Stimulated activated CD4-positive, alpha-beta T cell treated with anti-CD3 and anti-CD28 coated beads, Interleukin-4, amount 100 ng/mL, for 48 hours (primary cell): ENCODE measurements around the gene SNAPC4.
A peak's percentile ranks its signal among the peaks of the same experiment; 100 is the strongest.

Experiments used
- DNase-seq, 2 donors: peaks; one replicate each; pipeline ENCODE4 v3.0.0-alpha.2; 2020; ENCODE audit warnings: low read depth in 2 of 2

SNAPC4 gene

DNA sequence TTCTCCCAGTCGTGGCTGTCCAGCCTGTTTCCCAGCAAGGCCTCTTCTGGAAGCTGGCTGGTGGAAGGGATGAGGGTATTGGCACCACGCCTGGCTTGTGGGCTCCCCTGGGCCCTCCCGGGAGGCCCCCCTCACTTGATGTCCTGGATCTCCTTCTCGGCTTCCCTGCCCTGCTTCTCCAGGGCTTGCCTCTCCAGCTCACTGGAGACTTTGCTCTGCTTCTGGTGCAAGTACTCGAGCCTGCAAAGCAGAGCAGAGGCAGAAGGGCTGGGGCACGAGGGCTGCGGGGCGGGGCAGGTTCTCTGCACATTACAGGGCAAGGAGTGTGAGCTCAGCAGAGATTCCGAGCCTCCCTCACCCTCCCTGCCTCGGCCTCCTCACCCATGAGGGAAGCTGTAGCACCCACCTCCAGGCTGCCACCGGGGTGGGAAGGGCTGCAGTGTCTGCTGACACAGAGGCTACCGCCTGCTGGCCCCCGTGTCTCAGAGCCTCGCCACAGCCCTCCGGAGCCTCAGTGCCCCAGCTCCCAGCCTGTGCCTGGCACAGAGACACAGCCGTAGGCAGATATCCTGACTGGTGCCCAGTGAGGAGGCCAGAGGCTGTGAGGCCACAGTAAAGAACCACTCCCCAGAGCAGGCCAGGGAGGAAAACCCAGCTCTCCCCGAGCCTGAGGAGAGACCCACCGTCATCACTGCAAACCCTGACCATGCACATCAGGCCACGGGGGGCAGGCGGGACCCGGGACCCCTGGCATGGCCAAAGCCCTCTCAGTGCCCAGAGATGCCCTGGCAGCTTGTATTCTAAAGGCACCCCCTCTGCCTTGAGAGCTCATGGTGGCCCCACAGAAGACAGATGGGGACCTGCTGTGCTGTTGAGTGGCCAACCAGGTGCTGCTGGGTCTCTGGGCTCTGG, 7.2 kb downstream of the SNAPC4 start:
- no peak for DNase-seq

DNA sequence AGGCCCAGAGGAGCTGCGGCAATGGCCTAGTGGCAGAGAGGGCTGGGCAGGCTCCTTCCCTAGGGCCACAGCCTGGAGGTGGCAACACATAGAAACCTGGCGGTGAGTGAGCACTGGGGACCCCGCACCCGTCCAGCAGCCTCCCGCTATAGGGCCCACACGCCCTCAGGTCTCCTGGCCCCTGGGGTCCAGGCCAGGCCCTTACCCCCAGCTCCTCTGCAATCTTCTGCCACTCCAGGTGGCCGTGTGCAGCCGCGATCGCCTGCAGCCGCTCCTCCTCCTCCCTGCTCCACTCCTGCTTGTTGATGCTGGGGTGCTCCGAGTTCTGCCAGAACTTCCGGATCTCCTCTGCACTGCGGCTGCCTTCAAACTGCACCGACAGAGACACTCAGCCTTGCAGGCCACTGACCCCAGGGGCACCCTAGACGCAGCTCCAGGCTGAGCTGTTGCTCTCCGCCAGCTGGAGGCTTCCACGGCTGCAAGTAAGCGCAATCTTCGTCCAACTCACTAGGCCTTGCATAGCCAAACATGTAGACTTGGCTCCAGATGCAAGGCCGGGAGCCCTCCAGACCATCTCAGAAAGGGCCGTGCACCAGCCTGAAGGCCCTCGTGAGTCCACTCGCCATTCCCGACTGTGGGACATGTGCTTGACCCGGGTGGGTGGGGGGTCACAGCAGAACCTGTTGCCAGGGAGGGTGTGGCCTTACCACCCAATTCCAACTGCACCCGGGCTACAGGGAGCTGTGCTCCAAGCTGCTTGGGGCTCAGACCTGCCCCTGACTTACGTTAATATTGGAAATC, 8.0 kb downstream of the SNAPC4 start:
- DNase-seq: no peak

DNA sequence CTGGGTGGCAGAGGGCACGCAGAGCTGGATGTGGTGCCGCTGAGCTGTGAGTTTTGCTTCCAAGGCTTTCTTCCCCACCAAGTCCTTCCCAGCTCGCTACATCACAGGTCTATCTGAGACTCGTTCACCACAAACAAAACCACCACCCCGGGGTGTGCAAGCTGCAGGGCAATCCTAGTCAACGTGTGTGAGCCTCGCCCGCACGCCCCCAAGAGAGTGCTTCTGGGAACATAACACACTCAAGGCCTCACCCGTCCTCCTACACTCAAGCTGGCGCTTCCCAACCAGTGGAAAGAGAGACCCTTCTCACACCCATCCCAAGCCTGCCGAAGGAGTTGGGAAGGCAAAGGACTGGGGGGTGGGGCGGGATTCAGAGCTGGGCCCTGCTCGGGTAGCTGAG, 10.6 kb downstream of the SNAPC4 start:
- no peak for DNase-seq

DNA sequence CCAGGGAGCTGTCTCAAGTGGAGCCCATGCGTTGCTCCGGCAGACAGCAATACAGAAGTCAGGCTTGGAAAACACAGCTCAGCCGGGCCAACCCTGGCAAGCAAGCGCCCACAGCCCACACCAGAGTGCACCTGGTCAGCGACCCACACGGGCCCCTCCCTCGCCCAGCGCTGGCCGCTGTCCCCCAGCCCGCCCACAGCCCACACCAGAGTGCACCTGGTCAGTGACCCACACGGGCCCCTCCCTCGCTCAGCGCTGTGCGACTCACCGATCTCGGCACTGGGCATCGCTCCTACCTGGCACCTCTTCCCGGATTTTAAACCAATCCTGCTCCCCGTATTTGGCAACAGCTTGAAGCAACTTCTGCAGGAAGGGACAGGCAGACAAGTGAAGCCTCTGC, 12.8 kb downstream of the SNAPC4 start:
- no peak for DNase-seq

DNA sequence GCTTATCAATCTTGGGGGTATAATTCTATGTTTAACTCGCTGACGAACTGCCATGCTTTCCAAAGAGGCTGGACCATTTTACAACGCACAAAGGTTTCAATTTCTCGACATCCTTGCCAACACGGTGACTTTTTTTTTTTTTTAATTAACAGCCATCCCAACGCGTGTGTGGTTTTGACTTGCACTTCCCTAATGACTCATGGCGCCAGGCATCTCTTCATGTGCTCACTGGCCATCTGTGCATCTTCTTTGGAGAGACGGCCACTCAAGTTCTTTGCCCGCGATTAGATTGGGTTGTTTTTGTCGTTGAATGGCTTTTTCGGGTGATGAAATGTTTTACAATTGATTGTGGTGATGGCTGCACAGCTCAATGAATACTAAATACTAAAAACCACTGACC, 14.0 kb downstream of the SNAPC4 start:
- DNase-seq: no peak

DNA sequence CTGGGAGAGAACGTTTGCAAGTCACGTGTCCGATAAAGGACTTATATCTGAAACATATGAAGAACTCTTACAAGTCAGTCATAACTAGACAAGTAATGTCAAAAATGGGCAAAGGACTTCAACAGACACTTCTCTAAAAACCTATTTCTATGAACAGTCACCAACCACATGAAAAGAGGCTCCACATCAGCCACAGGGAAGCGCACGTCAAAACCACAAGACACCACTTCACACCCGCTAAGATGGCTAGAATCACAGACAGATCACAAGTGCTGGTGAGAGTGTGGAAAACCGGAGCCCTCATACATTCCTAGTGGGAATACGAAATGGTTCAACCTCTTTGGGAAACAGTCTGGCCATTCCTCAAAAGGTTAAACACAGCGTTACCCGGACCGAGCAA, 15.0 kb downstream of the SNAPC4 start:
- DNase-seq: peak in 1 of 2 donors; percentile 28

DNA sequence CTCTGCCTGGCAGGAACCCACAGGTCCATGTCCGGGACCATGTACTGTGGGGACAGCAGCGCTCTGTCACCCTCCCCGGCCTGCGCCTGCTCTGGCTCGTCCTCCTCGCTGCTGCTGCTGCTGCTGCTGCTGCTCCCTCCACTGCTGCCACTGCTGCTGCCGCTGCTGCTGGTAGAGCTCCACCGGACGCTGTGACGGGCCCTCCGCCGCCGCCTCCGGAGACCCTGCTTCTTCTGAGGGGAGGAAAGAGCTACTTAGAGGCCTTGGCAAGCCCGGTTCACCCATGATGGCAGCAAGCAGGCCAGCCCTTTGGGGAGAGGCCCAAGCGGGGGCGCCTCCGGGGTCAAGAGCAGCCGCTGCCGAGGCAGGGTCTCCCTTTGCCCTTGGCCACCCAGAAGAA, 16.5 kb downstream of the SNAPC4 start:
- no peak for DNase-seq

DNA sequence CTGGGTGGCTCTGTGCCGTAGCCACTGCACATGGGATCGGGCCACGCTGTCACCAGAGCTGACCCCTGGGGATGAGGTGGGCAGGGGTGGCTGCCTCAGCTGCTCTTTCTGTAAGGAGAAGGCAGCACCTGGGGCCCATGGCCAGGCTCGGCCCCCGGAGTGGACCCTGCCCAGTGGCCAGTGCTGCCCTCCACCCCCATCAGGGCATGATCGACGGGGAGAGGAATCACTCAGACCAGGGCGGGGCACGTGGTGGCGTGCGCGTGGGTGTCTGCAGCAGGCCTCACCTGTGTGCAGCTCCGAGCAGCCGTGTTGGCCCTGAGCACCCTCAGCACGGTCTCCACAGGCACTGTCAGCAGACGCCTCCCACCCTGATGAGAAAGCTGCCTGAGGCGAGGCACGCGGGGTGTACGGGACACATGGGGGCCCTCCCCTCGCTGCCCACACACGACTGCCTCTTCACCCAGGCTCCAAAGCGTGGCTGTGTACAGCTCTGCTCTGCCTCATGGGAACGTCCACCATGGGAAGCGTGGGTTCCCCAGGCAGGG, 17.9 kb downstream of the SNAPC4 start:
- no peak for DNase-seq

DNA sequence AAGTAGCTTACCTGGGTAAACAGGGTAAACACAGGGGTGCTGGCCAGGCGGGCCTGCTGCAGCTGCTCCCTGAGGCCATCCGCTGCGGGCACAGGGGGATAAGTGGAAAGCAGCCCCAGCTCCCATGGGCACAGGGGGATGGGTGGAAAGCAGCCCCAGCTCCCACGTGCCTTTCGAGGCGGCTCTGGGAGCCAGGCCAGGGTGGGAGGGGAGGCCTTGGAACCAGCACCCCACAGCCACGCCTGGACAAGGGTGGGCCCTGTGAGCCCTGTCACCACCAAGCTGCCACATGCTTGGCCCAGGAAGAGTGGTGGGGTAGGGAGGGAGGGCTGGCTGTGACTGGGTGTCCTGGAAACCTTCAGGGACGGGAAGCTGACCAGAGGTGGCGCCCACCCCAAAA, 18.7 kb downstream of the SNAPC4 start:
- no peak for DNase-seq

DNA sequence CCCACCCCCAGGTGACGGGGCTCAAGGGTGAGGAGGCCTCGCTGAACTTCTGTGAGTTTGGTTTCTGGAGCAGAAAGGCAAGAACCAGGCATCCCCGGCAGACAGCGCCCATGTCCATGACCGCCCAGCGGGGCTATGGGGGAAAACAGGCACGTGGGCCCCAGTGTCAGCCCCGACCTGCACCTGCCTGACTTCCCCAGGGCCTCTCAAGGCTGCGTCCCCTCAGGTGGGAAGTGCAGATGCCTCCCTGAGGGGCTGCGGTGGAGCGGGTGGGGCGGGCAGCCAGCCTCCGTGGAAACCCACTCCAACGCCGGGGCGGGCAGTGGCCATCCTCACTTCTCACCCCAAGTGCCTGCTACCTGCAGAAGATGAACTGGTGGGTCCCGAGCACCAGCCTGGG, 19.6 kb downstream of the SNAPC4 start:
- no peak for DNase-seq

DNA sequence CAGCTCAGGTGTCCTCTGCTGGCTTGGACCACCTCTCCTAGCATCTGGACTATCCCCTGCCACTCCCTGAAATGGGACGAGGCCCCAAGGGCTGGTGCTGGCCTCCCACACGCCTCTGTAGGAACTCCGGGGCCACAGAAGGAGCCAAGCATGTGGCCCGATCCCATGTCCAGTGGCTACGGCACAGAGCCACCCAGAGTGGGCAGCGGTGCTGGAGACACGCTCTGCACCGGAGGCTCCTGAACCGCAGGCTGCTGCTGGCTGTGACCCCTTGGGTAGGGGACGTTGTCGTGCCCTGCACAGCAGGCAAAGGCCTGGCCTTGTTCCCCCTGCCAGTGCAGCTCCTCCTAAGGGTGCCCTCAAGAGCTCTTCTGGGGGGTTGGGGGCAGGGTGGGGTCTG, 20.1 kb downstream of the SNAPC4 start:
- DNase-seq: no peak

DNA sequence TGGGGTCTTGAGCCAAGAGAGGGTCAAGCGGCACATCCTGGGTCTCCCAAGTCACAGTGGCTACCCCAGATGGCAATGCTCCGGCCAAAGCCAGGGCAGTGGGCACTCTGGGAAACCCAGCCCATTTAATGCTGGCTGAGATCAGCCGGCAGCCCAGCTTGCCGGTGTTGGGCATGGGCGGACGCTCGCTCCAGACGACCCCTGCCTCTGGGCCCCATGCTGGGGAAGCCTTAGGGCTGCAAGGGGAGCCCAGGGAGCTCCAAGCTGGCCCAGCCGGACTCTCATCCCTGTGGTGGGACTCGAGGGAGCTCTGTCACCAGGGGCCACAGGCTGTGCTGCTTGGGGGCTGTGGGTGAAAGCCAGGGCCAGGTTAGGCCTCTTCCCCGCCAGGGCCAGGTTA, 20.6 kb downstream of the SNAPC4 start:
- DNase-seq: no peak

DNA sequence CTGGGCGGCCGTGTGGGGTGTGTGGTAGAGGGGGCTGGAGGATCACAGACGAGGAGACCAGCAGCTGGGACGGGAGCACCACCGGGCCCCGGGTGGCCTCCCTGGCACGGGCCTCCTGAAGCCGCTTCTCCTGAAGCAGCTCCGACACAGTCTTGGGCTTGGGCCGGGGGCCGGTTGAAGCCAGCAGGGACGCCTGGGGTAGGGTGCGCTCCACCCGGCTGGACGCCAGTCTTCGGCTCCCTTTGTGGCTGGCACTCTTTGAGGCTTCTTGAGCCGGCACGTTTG, 21.0 kb downstream of the SNAPC4 start:
- no peak for DNase-seq

DNA sequence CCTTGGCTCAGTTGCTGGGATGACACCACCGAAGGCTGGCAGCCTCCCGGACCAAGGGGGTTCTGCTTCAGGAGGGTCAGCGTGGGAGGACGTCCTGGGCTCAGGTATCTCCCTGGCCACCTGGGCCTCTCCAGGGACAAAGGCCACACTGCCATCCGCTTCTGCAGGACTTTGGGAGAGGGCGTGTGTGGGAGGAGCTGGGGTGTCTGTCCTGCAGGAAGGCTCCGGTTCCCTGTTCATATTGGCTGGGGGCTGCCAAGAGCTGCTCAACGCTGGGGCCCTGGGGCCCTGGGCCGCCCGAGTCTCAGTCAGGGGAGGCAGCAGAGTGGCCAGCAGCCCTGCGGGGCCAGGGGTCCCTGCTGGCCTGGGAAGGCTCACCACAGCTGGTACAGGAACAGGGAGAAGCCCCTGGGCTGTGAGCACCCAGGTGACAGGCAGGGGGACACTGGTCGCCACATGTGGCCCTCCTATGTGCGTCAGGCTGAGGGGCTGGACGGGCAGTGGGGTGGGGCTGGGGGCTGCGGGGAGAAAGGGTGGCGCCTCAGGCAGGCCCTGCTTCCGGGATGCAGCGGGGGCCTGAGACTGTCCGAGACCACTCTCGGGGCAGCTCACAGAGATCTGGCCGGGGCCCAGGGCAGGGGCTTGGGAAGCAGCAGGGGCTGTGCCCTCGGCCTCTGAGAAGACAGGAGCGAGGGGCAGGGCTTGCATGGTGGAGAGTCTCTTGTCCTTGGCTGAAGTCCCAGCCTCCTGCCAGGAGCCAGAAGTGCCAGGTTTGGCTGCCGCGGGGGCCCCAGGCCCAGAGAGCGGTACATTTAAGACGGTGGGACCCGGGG, 21.6 kb downstream of the SNAPC4 start:
- no peak for DNase-seq

DNA sequence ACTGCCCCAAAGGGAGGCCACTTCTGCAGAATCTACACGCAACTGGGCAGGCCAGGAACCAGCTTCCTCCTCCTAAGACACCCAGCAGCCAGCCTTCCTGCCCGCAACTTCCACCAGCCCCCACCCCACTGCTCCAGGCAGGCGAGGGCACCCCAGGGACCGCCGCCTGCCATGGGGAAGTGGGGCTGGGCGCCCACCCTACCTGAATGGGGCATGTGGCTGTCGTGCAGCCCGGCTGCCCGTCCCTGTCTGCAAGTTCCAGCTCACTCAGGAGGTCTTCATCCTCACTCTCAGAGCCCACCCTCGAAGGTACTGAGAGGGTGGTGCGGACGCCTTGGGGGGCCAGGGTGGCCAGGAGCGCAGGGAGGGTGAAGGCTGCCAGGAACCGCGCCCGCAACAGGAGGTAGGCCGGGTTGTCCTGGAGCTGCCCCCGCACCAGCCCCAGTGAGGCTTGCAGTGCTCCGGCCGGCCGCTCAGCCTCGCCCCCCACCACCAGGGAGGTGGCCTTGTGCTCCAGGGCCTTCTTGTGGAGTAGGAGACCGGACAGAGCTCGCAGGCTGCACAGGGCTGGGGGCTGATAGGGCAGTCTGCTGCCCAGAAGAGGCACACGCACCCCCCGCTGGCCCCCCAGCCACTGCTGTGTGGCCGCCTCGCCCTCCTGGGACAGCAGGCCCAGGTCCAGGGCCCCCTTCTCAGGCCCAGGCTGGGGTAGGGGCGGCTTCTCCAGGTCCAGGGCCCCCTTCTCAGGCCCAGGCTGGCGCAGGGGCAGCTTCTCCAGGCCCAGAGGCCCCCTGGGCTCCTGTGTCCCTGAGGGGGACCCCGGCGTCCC, 22.4 kb downstream of the SNAPC4 start:
- no peak for DNase-seq

DNA sequence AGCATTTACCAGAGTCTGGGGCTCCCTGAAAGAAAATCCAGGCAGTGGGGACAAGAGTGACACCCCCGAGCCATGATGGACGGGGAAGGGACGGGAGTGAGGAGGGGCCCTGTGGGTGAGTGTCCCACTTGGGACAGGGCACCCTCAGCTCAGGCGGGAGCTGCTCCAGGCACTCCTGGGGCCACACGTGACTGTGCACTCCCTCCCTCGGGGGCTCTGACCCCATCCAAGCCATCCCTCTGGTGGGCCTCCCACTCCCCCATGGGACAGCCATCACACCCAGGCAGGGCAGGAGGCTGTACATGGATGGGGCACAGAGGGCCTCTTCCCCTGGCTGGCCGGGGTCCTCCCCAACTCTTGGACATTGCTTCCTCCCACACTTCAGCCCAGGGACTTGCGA, 23.5 kb downstream of the SNAPC4 start:
- no peak for DNase-seq

DNA sequence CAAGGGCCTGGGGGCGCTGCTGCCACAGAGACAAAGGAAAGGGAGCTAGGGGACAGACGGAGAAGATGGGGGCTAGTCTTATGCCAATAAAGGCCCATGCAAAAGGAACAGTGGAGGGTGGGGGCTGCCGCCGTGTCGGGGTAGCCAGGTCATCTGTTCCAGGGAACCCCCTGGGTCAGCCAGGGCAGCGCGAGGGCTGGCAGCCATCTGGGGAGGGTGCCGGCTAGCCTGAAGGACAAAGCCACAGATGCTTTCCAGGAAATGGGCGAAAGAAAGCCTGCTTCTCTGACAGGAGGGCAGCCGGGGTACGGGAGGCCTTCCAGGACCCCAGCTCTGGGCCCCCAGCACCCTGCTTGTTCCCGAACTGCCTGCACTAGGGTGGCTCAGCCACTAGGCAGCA, 24.9 kb downstream of the SNAPC4 start:
- DNase-seq: no peak

DNA sequence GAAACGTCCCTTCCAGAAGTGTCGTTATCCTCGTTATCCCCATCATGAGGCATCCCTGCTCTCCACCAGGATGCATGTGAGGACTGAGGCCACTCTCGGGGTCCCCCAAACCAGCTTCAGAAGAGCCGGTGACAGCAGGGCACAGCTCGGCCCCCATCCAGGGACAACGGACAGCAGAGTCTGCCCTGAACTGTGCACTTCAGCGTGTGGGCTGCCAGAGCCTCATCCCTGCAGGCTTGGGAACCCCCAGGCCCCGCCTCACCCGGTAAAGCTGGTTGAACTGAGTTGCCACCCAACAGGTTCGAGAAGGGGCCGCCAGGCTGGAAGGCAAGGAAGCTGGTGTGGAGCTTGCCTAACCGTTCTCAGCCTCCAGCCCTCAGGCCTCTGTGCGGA, 25.8 kb downstream of the SNAPC4 start:
- DNase-seq: no peak

DNA sequence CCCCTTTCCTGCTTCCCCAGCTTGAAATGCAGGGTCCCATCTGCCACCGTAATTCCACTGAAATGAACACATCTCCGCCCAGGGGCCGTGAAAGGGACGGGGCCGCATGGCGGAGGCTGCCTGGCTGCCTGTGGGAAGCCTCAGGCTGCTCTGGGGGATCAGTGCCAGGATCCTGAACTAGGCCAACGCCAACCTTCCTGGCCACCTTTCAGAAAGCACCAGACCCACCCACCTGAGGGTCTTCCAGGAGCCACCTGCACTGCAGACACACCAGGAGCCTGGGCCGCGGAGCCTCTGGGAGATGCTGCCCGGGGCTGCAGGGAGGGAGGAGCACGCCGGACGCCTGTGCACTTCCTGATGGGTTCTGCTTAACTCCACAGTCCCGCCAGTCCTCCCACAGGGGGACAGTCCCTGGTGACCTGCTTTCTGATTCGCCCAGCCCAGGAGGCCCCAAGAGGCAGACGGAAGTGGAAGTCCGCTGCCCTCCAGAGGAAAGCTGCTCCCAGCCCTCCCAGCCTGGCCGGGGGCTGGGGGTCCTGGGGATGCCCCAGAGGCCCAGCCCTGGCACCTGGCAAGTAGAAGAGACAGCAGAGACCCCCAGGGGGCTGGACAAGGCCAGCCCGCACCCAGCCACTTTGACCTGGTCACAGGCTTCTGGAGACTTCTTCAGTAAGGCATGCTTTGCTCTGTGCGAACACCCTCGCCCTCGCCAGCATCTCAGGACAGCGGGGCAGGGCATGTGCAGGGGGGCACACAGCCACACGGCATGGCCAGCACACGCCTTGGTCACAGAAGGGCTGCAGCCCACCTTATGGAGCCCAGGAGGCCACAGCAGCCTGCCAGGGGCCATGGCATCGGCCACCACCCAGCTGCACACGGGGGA, 26.4 kb downstream of the SNAPC4 start, which contains the start of gene CARD9:
CARD9 (minus strand) TSS at position 370 of the 883 bp plus-strand sequence. CDS start 1,591 bp downstream, outside the sequence.
- DNase-seq: no peak
